ENCODE data around the gene ADAMTS8. TPM values are rescaled to one million over a fixed set of nuclear protein-coding genes. Genes with fewer than 3 reads are reported as not detected.

ADAMTS8 gene
- total and polyA plus RNA-seq, 8 donors: 0.58 to 24.1 (median 4.8) TPM

DNA sequence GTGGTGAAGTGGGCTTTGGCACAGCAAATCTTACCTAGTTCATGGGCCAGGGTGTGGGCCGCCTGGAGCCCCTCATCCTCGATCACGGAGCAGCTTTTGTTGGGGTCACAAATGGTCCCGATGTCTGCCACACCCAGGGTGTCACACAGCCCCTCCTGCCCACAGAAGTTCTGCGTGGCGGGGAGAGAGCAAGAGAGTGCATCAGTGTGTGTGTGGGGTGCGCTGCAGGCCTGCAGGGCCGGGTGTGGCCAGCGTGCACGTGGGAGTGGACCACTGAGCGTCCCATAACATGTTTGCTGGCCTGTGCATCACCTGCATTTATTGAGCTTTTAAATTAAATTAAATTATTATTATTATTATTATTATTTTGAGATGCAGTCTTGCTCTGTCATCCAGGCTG, 11.5 kb downstream of the ADAMTS8 start:
- no peak overlapping the region for H3K4me3 ChIP-seq
- intact Hi-C loops (cut with DNase I; ENCODE audit: low total_unique reads): no loop called here
- WGBS, 5 donors: 86 to 93% (median 91%) methylated on average over 11 of the region's 11 CpGs
- H3K27me3 ChIP-seq: peaks cover 0 to 21% (median 4%) of the 10 kb centered on the region in 3 donors
- no peaks in the 10 kb centered on the region for H3K9me3 ChIP-seq
- H3K4me1 ChIP-seq: peaks cover 14 to 35% (median 23%) of the 10 kb centered on the region in 4 donors
- no peak overlapping the region for H3K27ac ChIP-seq
- TF ChIP-seq, protein P1, sequence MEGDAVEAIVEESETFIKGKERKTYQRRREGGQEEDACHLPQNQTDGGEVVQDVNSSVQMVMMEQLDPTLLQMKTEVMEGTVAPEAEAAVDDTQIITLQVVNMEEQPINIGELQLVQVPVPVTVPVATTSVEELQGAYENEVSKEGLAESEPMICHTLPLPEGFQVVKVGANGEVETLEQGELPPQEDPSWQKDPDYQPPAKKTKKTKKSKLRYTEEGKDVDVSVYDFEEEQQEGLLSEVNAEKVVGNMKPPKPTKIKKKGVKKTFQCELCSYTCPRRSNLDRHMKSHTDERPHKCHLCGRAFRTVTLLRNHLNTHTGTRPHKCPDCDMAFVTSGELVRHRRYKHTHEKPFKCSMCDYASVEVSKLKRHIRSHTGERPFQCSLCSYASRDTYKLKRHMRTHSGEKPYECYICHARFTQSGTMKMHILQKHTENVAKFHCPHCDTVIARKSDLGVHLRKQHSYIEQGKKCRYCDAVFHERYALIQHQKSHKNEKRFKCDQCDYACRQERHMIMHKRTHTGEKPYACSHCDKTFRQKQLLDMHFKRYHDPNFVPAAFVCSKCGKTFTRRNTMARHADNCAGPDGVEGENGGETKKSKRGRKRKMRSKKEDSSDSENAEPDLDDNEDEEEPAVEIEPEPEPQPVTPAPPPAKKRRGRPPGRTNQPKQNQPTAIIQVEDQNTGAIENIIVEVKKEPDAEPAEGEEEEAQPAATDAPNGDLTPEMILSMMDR (IDR thresholded peaks at IDR 0.05): no peak
- TF ChIP-seq EP300 (IDR thresholded peaks at IDR 0.05) (no peak), POLR2AphosphoS5 (IDR thresholded peaks at IDR 0.05) (no peak), POLR2A (IDR thresholded peaks at IDR 0.05) (no peak)
- peaks cover 0 to 11% (median 0%) of the 10 kb centered on the region in 4 donors for H3K36me3 ChIP-seq
- no peak for DNase-seq

DNA sequence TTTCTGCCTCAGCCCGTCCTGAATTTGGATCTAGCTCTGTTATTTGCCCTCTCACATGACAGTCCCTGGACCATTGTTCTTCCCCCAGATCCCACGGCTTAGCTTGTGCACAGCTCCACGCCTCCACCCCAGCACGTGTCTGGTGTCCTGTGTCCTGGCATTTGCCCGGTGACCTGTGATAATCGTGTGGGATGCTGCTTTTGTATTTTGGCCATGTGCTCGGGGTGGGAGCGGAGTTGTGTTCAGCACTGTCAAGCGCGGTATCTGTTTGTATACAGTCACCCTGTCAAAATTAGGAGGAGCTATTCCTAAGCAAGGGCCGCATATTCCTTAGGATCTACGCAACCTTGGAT, 11.9 kb downstream of the ADAMTS8 start:
- H3K27me3 ChIP-seq: peaks cover 0 to 21% (median 4%) of the 10 kb centered on the region in 3 donors
- no peak overlapping the region for H3K4me3 ChIP-seq
- peaks cover 0 to 11% (median 2%) of the 10 kb centered on the region in 4 donors for H3K36me3 ChIP-seq
- H3K4me1 ChIP-seq: peaks cover 13 to 33% (median 23%) of the 10 kb centered on the region in 4 donors
- 70 to 79% (median 72%) methylated on average over 12 of the region's 12 CpGs for WGBS, 5 donors
- no peak for DNase-seq
- TF ChIP-seq EP300 (IDR thresholded peaks at IDR 0.05): no peak
- no peak for TF ChIP-seq POLR2AphosphoS5 (IDR thresholded peaks at IDR 0.05)
- no peak for TF ChIP-seq POLR2A (IDR thresholded peaks at IDR 0.05)
- TF ChIP-seq, protein P1 (IDR thresholded peaks at IDR 0.05): no peak
- intact Hi-C loops (cut with DNase I; ENCODE audit: low total_unique reads): no loop called here
- peak overlapping the region in 1 of 5 donors; percentile 34 for H3K27ac ChIP-seq
- no peaks in the 10 kb centered on the region for H3K9me3 ChIP-seq

DNA sequence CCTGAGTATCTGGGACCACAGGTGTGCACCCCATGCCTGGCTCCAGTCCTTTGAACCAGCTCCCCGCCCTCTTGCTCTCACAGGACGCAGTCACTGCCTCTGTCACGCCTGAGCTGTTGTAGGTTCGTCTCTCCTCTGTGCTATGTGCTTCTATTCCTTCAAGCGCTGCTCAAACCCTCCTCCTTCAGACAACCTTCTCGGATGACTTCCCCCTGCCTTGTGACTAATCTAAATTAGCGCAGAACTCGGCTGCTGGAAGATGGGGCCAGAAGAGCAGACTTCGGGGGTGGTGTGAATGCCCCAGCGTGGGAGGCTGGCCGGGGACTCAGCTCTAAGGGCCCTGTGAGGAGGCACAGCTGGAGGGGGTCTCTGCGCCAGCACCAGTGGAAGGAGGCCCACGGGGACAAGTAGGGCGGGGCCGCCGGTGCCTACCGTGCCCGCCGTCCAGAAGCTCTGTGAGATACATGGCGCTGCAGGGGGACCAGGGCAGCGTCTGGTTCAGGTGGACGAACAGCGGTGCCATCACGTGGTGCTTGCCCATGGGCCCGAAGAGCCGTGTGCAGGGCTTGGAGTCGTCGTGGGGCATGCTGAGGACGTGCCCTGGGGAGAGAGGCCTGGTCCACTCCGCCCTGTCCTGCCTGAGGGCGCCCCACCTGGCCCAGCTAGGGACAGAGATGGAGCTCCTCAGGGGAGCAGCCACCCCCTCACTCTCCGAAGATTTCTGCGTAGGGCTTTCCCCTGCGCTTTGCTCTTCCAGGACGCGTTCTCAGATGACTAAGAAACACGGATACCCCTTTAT, 12.5 kb downstream of the ADAMTS8 start:
- Histone ChIP-seq H3K36me3 (peaks cover 0 to 11% (median 2%) of the 10 kb centered on the region in 4 donors), H3K4me3 (no peak overlapping the region), H3K9me3 (no peaks in the 10 kb centered on the region), H3K27me3 (peaks cover 0 to 21% (median 4%) of the 10 kb centered on the region in 3 donors), H3K27ac (peak overlapping the region in 1 of 5 donors; percentile 34), H3K4me1 (peaks cover 9 to 27% (median 18%) of the 10 kb centered on the region in 4 donors)
- intact Hi-C loops (cut with DNase I; ENCODE audit: low total_unique reads): no loop called here
- 82 to 87% (median 84%) methylated on average over 29 to 37 of the region's 37 CpGs for WGBS, 5 donors
- DNase-seq: no peak
- TF ChIP-seq POLR2A (IDR thresholded peaks at IDR 0.05) (no peak), POLR2AphosphoS5 (IDR thresholded peaks at IDR 0.05) (no peak), EP300 (IDR thresholded peaks at IDR 0.05) (no peak)

DNA sequence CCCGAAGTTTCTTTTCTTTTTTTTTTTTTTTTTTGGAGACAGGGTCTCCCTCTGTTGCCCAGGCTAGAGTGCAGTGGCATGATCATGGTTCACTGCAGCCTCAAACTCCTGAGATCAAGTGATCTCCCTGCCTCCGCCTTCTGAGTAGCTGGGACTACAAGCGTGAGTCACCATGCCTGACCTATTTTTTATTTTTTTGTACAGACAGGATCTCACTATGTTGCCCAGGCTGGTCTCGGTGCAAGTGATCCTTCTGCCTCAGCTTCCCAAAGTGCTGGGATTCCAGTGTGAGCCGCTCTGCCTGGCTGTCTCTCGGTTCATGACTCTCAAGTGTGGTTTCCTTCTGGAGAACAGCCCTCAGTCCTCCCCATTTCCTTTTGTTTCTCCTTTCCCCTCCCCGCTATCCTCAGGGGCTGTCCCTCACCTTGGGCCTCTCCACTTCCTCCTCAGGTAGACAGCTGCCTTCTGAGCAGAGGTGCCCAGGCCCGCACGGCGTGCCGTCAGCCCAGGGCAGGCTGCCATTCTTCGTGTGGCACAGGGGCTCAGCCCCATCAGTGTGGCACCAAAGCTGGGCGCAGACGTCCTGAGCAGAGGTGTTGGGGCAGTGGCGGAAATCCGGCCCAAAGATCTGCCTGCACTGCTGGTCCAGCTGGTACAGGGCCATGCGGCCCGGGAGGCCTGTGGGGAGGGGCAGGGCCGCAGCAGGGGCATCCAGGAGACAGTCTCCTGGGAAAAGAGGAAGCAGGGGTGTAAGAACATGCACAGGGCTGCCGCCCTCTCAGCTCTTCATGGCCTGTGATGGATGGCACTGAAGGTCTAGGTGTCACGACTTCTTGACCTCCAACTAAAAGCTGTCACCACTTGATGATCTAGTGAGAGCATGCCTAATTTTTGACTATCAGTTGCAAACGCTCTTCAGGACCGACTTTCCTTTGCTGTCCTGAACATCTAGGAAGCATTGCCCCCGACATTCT, 14.0 kb downstream of the ADAMTS8 start:
- Histone ChIP-seq H3K4me1 (peaks cover 0 to 12% (median 5%) of the 10 kb centered on the region in 4 donors), H3K27ac (peak overlapping the region in 1 of 5 donors; percentile 60), H3K27me3 (peaks cover 0 to 16% (median 4%) of the 10 kb centered on the region in 3 donors), H3K9me3 (no peaks in the 10 kb centered on the region), H3K4me3 (no peak overlapping the region), H3K36me3 (peaks cover 0 to 11% (median 2%) of the 10 kb centered on the region in 4 donors)
- no peak for DNase-seq
- TF ChIP-seq EP300 (IDR thresholded peaks at IDR 0.05) (no peak), POLR2A (IDR thresholded peaks at IDR 0.05) (no peak), POLR2AphosphoS5 (IDR thresholded peaks at IDR 0.05) (no peak)
- TF ChIP-seq, protein P1 (IDR thresholded peaks at IDR 0.05): no peak
- intact Hi-C loops (cut with DNase I; ENCODE audit: low total_unique reads): no loop called here
- 64 to 68% (median 65%) methylated on average over 20 to 24 of the region's 24 CpGs for WGBS, 5 donors

All from stomach (tissue), 9 donors.